ENCODE results near the gene NHLRC2. TPM values are rescaled to one million over a fixed set of nuclear protein-coding genes. Genes with fewer than 3 reads are reported as not detected.

The NHLRC2 gene
- total RNA-seq, 1 experiment from 2014 or later: 30.9 TPM

DNA sequence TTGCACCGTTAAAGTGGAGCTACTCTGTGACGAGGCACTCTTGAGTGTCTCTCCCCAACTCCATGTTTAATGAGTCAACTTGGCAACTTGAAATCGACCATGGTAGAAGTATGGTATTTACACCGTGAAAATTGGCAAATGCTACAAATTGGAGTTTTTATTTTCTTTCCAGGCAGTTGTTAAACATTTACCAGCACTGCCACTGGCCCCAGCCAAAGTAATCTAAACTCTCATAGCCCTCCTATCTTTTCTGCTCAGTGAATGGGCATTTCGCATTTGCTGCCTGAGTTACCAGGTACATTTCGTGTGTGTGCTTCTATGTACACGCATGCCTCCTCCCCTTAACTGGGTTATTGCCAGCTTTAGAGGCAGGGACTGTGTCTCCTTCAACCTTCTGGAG, 83.3 kb downstream of the NHLRC2 start:
- Histone ChIP-seq H3K9ac (ENCODE audit: extremely low read depth, insufficient read length, low read length) (no peak overlapping the region), H3K18ac (ENCODE audit: insufficient read length, low read depth, low read length) (no peak overlapping the region), H2AK5ac (ENCODE audit: insufficient read length, low read length) (no peak overlapping the region), H3K79me1 (ENCODE audit: insufficient read depth, low read depth, low read length, poor library complexity, severe bottlenecking) (no peaks in the 10 kb centered on the region), H3K79me2 (ENCODE audit: insufficient read depth, low read length) (no peaks in the 10 kb centered on the region), H3K56ac (ENCODE audit: insufficient read length, low read depth, low read length) (no peak overlapping the region), H2BK5ac (ENCODE audit: insufficient read length, low read length) (no peak overlapping the region), H4K5ac (ENCODE audit: insufficient read length, low read depth, low read length) (no peak overlapping the region), H2BK15ac (ENCODE audit: low read depth, low read length) (no peak overlapping the region), H2BK12ac (ENCODE audit: insufficient read length, low read depth, low read length) (no peak overlapping the region), H3K27ac (ENCODE audit: insufficient read length, low read depth, low read length) (no peak overlapping the region), H3K4ac (ENCODE audit: low read depth, low read length) (no peak overlapping the region), H3K27me3 (ENCODE audit: insufficient read depth, low read length) (no peaks in the 10 kb centered on the region), H4K91ac (ENCODE audit: insufficient read length, low read depth, low read length) (no peak overlapping the region), H3K4me2 (ENCODE audit: insufficient read depth, insufficient read length, low read length) (no peak overlapping the region), H4K20me1 (ENCODE audit: control insufficient read depth, insufficient read depth, insufficient read length) (no peaks in the 10 kb centered on the region), H4K8ac (replicated peaks; ENCODE audit: insufficient read length, low read depth, low read length) (no peak overlapping the region), H3K4me1 (ENCODE audit: insufficient read depth, low read length) (no peaks in the 10 kb centered on the region), H3T11ph (ENCODE audit: low read length) (no peak overlapping the region), H3K23ac (ENCODE audit: insufficient read length, low read depth, low read length) (no peak overlapping the region), H3K9me3 (ENCODE audit: control insufficient read depth, low read depth, low read length) (no peaks in the 10 kb centered on the region), H2BK120ac (ENCODE audit: low read depth, low read length, poor library complexity, severe bottlenecking) (no peak overlapping the region), H2BK20ac (ENCODE audit: low read depth, low read length, poor library complexity, severe bottlenecking) (no peak overlapping the region), H3K14ac (ENCODE audit: insufficient read depth, low read length) (no peak overlapping the region), H2AFZ (ENCODE audit: low read length) (no peak overlapping the region), H3K23me2 (ENCODE audit: insufficient read length, low read depth, low read length, poor library complexity, severe bottlenecking) (no peaks in the 10 kb centered on the region)
- DNase-seq: no peak
- no peak overlapping the region for H3K27ac Mint-ChIP-seq
- peaks cover 8% of the 10 kb centered on the region for H3K27me3 Mint-ChIP-seq (ENCODE audit: low read depth)
- no peaks in the 10 kb centered on the region; a peak in 1 of 5 replicates for H3K9me3 Mint-ChIP-seq
- H3K36me3 Mint-ChIP-seq (ENCODE audit: insufficient read depth in 1 of 3, low read depth in 3 of 3): no peaks in the 10 kb centered on the region; a peak in 1 of 7 replicates
- no peaks in the 10 kb centered on the region for H3K4me1 Mint-ChIP-seq
- WGBS (ENCODE audit: extremely low coverage, insufficient read length, low lambda C conversion rate): no CpG with 5 or more reads among the region's 7 CpGs
- TF ChIP-seq, protein P1, sequence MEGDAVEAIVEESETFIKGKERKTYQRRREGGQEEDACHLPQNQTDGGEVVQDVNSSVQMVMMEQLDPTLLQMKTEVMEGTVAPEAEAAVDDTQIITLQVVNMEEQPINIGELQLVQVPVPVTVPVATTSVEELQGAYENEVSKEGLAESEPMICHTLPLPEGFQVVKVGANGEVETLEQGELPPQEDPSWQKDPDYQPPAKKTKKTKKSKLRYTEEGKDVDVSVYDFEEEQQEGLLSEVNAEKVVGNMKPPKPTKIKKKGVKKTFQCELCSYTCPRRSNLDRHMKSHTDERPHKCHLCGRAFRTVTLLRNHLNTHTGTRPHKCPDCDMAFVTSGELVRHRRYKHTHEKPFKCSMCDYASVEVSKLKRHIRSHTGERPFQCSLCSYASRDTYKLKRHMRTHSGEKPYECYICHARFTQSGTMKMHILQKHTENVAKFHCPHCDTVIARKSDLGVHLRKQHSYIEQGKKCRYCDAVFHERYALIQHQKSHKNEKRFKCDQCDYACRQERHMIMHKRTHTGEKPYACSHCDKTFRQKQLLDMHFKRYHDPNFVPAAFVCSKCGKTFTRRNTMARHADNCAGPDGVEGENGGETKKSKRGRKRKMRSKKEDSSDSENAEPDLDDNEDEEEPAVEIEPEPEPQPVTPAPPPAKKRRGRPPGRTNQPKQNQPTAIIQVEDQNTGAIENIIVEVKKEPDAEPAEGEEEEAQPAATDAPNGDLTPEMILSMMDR (conservative IDR thresholded peaks at IDR 0.05): no peak
- H3K4me3 Mint-ChIP-seq: no peak overlapping the region
